GM23338 (cell line): ENCODE results near the gene SLC30A7. TPM values are rescaled to one million over a fixed set of nuclear protein-coding genes. Genes with fewer than 3 reads are reported as not detected.

Experiments
- ATAC-seq: fragments of 200-7000 bp; cut with Tn5 transposase; 3 replicates; pipeline ENCODE4 v1.9.1; 2020
- DNase-seq: peaks from one replicate; pipeline ENCODE4 v3.0.0-alpha.2; 2015; ENCODE audit warnings: low spot score
- H2AFZ ChIP-seq: fragments of 200-600 bp; sonication (generic); 2 replicates; pipeline ENCODE4 v1.8.0; 2016; ENCODE audit warnings: antibody characterized with exemption, mild to moderate bottlenecking, moderate library complexity
- H3F3A ChIP-seq: fragments of 200-600 bp; sonication (generic); replicated peaks from 2 replicates; pipeline ENCODE4 v1.8.0; 2017; ENCODE audit warnings: antibody characterized with exemption, mixed run types, low read depth
- H3K27ac ChIP-seq: fragments of 200-600 bp; sonication (generic); 2 replicates; pipeline ENCODE4 v1.6.1; 2016; ENCODE audit warnings: low read depth
- H3K27me3 ChIP-seq: fragments of 200-600 bp; sonication (generic); 2 replicates; pipeline ENCODE4 v1.8.0; 2016; ENCODE audit warnings: mild to moderate bottlenecking, mixed run types, moderate library complexity; ENCODE audit not compliant: insufficient read depth
- H3K36me3 ChIP-seq: fragments of 200-600 bp; sonication (generic); 2 replicates; pipeline ENCODE4 v1.8.0; 2016; ENCODE audit warnings: mild to moderate bottlenecking; ENCODE audit not compliant: insufficient read depth
- H3K4me1 ChIP-seq: fragments of 200-600 bp; sonication (generic); 2 replicates; pipeline ENCODE4 v1.8.0; 2016; ENCODE audit warnings: mild to moderate bottlenecking, moderate library complexity; ENCODE audit not compliant: insufficient read depth
- H3K4me2 ChIP-seq: fragments of 200-600 bp; sonication (generic); 2 replicates; pipeline ENCODE4 v1.7.1; 2017; ENCODE audit warnings: mixed run types
- H3K4me3 ChIP-seq: fragments of 200-600 bp; sonication (generic); 2 replicates; pipeline ENCODE4 v1.6.1; 2016; ENCODE audit warnings: mixed run types
- H3K79me2 ChIP-seq: fragments of 200-600 bp; sonication (generic); replicated peaks from 2 replicates; pipeline ENCODE4 v1.8.0; 2017; ENCODE audit warnings: mild to moderate bottlenecking; ENCODE audit not compliant: insufficient read depth
- H3K9me2 ChIP-seq: fragments of 200-600 bp; sonication (generic); 2 replicates; pipeline ENCODE4 v1.8.0; 2017; ENCODE audit not compliant: insufficient read depth
- H4K20me1 ChIP-seq: fragments of 200-600 bp; sonication (generic); replicated peaks from 2 replicates; pipeline ENCODE4 v1.8.0; 2017; ENCODE audit warnings: mild to moderate bottlenecking; ENCODE audit not compliant: insufficient read depth
- H3K27ac Mint-ChIP-seq: 2 replicates; pipeline ENCODE4 v1.8.0; 2020; ENCODE audit warnings: inconsistent platforms, mild to moderate bottlenecking, moderate library complexity, mixed read lengths
- H3K27me3 Mint-ChIP-seq: 3 replicates; pipeline ENCODE4 v1.8.0; 2022; ENCODE audit warnings: low read depth, mild to moderate bottlenecking, moderate library complexity, mixed read lengths, inconsistent platforms; ENCODE audit not compliant: insufficient read depth, poor library complexity
- H3K36me3 Mint-ChIP-seq: 3 replicates; pipeline ENCODE4 v1.8.0; 2021; ENCODE audit warnings: low read depth, mild to moderate bottlenecking, inconsistent platforms, moderate library complexity, mixed read lengths
- H3K4me1 Mint-ChIP-seq: 3 replicates; pipeline ENCODE4 v1.8.0; 2020; ENCODE audit warnings: mild to moderate bottlenecking, inconsistent platforms, mixed read lengths
- H3K4me3 Mint-ChIP-seq: 3 replicates; pipeline ENCODE4 v1.8.0; 2021; ENCODE audit warnings: moderate library complexity, mild to moderate bottlenecking, inconsistent platforms, mixed read lengths
- H3K9me3 Mint-ChIP-seq: 3 replicates; pipeline ENCODE4 v1.8.0; 2020; ENCODE audit warnings: moderate library complexity, mild to moderate bottlenecking, inconsistent platforms, mixed read lengths
- CREB1 ChIP-seq: fragments of 250-450 bp; sonication (Bioruptor Pico); IDR thresholded peaks from 2 replicates; pipeline ENCODE4 v1.5.0; 2020; ENCODE audit warnings: low read depth, mild to moderate bottlenecking, moderate library complexity
- CTCF ChIP-seq, 2 experiments: fragments of 200-600 bp in 1 of 2; sonication (generic) in 1 of 2; conservative IDR thresholded peaks; 2 replicates each; pipeline versions ENCODE4 v1.5.1 to v1.6.1; 2016 to 2017; ENCODE audit warnings: antibody characterized with exemption in 2 of 2, low read depth in 2 of 2, mild to moderate bottlenecking in 2 of 2, moderate library complexity in 1 of 2
- ETS1 ChIP-seq: IDR thresholded peaks from 2 replicates; pipeline ENCODE4 v1.6.1; 2016; ENCODE audit warnings: antibody characterized with exemption
- EZH2 ChIP-seq: fragments of 200-600 bp; sonication (generic); IDR thresholded peaks from one replicate; pipeline ENCODE4 v1.8.0; 2017; ENCODE audit warnings: antibody characterized with exemption, mild to moderate bottlenecking, low read depth; ENCODE audit not compliant: unreplicated experiment
- EZH2phosphoT487 ChIP-seq: fragments of 200-600 bp; sonication (generic); IDR thresholded peaks from one replicate; pipeline ENCODE4 v1.8.1; 2018; ENCODE audit warnings: antibody characterized with exemption; ENCODE audit not compliant: unreplicated experiment
- JUNB ChIP-seq: IDR thresholded peaks from one replicate; pipeline ENCODE4 v1.6.1; 2016; ENCODE audit warnings: antibody characterized with exemption; ENCODE audit not compliant: unreplicated experiment
- NANOG ChIP-seq: IDR thresholded peaks from 2 replicates; pipeline ENCODE4 v1.6.1; 2016; ENCODE audit warnings: antibody characterized with exemption, borderline replicate concordance
- POLR2AphosphoS5 ChIP-seq: IDR thresholded peaks from 2 replicates; pipeline ENCODE4 v1.6.1; 2016; ENCODE audit warnings: antibody characterized with exemption, low read depth
- REST ChIP-seq: IDR thresholded peaks from one replicate; pipeline ENCODE4 v1.6.1; 2018; ENCODE audit warnings: antibody characterized with exemption; ENCODE audit not compliant: unreplicated experiment
- STAT1 ChIP-seq: IDR thresholded peaks from one replicate; pipeline ENCODE4 v1.6.1; 2016; ENCODE audit warnings: antibody characterized with exemption; ENCODE audit not compliant: unreplicated experiment
- ZNF114 ChIP-seq: fragments of 250-450 bp; sonication (Bioruptor Pico); IDR thresholded peaks from 2 replicates; pipeline ENCODE4 v1.5.0; 2020; ENCODE audit warnings: mild to moderate bottlenecking, moderate library complexity
- ZNF331 ChIP-seq: fragments of 250-450 bp; sonication (Bioruptor Pico); IDR thresholded peaks from 2 replicates; pipeline ENCODE4 v1.5.0; 2020; ENCODE audit warnings: low read depth, mild to moderate bottlenecking, moderate library complexity
- ZNF462 ChIP-seq: fragments of 250-450 bp; sonication (Bioruptor Pico); IDR thresholded peaks from 2 replicates; pipeline ENCODE4 v1.5.0; 2020; ENCODE audit warnings: mild to moderate bottlenecking, moderate library complexity
- polyA plus RNA-seq: library from polyadenylated mRNA; unstranded; fragments of >200 nt; fragmentation: Nextera tagmentation; extraction: Ambion mirVana; gene quantifications from 2 replicates; pipeline ENCODE4 v1.2.1, GENCODE V29; 2016
- total RNA-seq: library from RNA; depleted of rRNA; stranded (reverse); fragments of >200 nt; shearing (Covaris generic); gene quantifications from 2 replicates; pipeline ENCODE4 v1.2.3, GENCODE V29; 2014

SLC30A7 gene
- total and polyA plus RNA-seq, 2 experiments from 2014 or later, result 9.8 to 25.1 TPM

GRCh38 chr1:101004670-101005069 lies 108.8 kb downstream of the SLC30A7 start:
- H3K27ac ChIP-seq, result no peak overlapping the region
- H4K20me1 ChIP-seq, result no peaks in the 10 kb centered on the region
- peaks cover 21% of the 10 kb centered on the region for H3K36me3 Mint-ChIP-seq
- H3F3A ChIP-seq, result no peaks in the 10 kb centered on the region
- H3K27me3 Mint-ChIP-seq, result no peaks in the 10 kb centered on the region
- H3K4me1 ChIP-seq, result peaks cover 2% of the 10 kb centered on the region; the same call in 1 of the 2 replicates
- H3K4me3 Mint-ChIP-seq, result no peak overlapping the region
- no peaks in the 10 kb centered on the region for H3K9me3 Mint-ChIP-seq
- H3K27ac Mint-ChIP-seq, result no peak overlapping the region
- H3K27me3 ChIP-seq, result no peaks in the 10 kb centered on the region
- peaks cover 12% of the 10 kb centered on the region; the same call in 1 of the 2 replicates for H3K36me3 ChIP-seq
- ATAC-seq, result no peak
- TF ChIP-seq ZNF114 (no peak), CTCF (conservative IDR thresholded peaks at IDR 0.05; ENCODE audit: low read depth in 2 of 2) (no peak), EZH2phosphoT487 (no peak), REST (no peak), ZNF331 (CRISPR knock-in tag) (no peak), JUNB (no peak), POLR2AphosphoS5 (no peak), EZH2 (no peak), NANOG (no peak), ETS1 (no peak), CREB1 (CRISPR knock-in tag) (no peak), STAT1 (no peak), ZNF462 (CRISPR knock-in tag) (no peak)
- no peak overlapping the region for H3K4me3 ChIP-seq
- H3K9me2 ChIP-seq, result no peaks in the 10 kb centered on the region
- no peak overlapping the region for H2AFZ ChIP-seq
- no peaks in the 10 kb centered on the region for H3K79me2 ChIP-seq
- DNase-seq, result no peak
- H3K4me2 ChIP-seq, result no peak overlapping the region
- peaks cover 16% of the 10 kb centered on the region for H3K4me1 Mint-ChIP-seq
